Suppressor macrophage treated with lipopolysaccharide for 4 hours (primary cell): ENCODE data around the gene OR52E5.

Experiments
- DNase-seq: peaks from one replicate; pipeline ENCODE4 v3.0.0-alpha.2; 2020

Gene OR52E5

DNA sequence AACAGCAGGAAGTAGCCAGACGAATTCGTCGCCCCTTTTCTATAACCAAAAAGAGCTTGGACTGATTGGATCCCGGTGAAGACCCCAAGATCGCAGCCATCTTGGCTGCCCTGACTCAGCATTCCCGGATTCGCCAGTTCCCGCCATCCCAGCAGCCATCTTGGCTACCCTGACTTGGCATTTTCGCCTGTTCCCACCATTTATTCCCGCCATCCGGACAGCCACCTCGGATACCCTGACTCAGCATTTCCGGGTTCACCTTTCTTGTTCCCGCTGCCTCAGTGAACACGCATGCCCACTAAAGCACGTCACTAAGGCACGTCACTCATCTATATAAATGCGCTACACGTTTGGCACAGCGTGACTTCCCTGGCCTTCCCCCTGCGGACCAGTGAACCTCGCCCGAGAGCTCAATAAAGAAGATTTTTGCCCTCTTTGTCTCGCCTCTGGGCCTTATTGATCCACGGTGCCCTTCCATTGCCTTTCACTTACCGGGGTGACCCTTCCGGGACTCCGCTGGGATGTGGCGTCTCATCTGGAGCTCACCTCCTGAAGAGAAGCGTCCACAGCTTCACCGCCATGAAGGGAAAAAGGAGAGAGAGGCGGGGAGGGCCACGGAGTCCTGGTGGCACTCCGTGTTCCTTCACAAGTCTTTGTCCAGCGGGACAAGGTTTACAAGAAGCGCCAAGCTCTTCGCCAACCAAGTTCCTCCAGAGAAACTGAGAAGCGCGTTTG is 45.0 kb downstream of the OR52E5 start:
- no peak for DNase-seq

GRCh38 chr11:5938603-5938965 is 45.6 kb downstream of the OR52E5 start:
- no peak for DNase-seq

DNA sequence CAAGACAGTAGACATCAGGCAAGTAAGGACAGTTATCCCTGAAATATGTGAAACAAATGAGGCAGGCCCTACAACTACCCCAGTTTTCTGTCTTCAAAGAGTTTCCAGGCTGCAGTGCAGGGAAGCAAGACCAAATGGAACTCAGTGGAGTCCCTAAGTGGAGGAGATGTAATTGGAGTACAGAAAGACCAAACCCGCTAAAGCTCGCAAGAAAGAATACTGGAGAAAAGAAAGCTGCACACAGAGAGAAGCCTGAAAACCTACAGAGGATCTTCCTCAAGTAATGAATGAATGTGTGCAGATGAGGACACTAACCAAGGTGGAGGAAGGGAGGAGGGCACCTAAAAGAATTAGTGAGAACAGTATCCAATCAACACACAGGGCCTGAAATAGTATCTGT is 47.7 kb downstream of the OR52E5 start:
- no peak for DNase-seq

DNA sequence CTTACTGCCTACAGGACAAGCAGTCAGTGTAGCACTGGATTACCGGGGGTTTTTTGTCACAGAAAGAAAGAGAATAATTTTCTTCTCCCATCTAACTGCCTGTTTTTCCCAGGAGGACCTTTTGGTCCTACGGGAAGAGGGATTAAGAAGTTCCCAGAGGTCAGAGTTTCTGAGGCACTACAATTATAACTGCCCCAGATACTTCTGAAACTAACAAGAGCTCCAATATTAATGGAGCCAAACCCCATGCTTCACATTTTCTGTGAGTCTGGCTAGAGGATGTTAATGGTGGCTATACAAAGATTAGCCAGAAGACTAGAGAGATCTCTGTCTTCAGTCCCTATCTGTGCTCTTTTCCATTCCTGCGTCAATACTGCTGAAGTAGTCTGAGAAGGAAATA is 48.9 kb downstream of the OR52E5 start, which contains the start of gene OR56A3:
Gene OR56A3 (plus strand): TSS at position 301 of the 400 bp plus-strand sequence. CDS start 5,096 bp downstream, outside the sequence.
- DNase-seq = no peak
